Endothelial cell of hepatic sinusoid (primary cell): Measurements from ENCODE around the gene SLC10A7.

Experiments
- in situ Hi-C: cut with HindIII; loops from 2 replicates; pipeline ENCODE4 v1.10.0; 2017; ENCODE audit warnings: low sequenced_read_pairs

SLC10A7 gene, protein sequence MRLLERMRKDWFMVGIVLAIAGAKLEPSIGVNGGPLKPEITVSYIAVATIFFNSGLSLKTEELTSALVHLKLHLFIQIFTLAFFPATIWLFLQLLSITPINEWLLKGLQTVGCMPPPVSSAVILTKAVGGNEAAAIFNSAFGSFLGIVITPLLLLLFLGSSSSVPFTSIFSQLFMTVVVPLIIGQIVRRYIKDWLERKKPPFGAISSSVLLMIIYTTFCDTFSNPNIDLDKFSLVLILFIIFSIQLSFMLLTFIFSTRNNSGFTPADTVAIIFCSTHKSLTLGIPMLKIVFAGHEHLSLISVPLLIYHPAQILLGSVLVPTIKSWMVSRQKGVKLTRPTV

DNA sequence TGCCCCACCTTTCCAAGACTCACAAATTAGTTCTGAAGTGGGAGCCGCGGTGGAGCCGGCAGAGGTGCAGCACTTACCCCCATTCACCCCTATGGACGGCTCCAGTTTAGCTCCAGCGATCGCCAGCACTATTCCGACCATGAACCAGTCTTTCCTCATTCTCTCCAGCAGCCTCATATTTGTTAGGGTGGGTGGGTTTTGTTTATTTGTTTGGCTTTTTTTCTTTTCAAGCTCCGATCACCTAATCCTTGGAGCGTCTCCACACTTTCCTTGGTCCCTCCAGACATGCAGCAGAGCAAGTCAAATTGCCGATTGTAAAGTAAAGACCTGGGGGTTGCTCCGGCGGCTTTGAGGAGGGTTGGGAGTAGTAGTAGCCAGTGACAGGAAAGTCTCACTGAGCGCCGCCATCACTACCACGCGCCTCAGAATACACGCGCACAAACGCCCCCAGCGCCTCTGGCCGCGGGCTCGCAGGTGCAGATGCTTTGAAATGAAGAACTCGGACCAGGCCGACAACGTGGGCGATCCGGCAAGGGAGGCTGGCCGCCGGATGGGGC is at the start of gene SLC10A7:
SLC10A7 (minus strand) TSS at position 400 of the 557 bp plus-strand sequence; CDS start at position 177, 223 bp downstream.
- in situ Hi-C loops, result no loop called here

DNA sequence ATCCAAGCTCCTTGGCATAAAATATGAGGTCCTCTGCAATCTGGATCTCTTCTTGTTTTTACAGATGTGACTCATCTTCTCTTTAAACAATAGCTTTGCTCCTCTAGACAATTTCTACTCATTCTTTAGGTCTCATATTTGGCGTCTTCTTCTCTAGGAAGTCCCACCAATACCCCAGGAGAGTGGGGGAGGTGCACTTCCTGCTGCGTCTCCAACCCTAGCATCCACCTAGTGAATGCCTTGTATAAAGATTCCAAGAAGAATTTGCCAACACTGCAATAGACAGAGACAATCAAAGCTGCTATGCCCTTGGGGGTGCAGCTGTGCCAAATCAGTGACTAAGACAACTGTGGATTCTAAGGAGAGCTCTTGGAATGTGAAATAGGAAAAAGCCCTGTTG is 45.7 kb upstream of the SLC10A7 start:
- in situ Hi-C loops, result no loop called here

DNA sequence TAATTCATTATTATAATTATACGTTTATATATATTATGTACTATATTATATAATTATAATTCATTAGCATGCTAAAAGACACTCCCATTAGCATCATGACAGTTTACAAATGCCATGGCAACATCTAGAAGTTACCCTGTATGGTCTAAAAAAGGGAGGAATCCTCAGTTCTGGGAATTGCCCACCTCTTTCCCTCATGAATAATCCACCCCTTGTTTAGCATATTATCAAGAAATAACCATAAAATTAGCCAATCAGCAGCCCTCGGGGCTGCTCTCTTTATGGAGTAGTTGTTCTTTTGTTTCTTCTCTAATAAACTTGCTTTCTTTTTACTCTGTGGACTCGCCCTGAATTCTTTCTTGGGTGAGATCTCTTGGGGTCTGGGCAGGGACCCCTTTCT is 42.8 kb upstream of the SLC10A7 start:
- in situ Hi-C loops, result no loop called here

DNA sequence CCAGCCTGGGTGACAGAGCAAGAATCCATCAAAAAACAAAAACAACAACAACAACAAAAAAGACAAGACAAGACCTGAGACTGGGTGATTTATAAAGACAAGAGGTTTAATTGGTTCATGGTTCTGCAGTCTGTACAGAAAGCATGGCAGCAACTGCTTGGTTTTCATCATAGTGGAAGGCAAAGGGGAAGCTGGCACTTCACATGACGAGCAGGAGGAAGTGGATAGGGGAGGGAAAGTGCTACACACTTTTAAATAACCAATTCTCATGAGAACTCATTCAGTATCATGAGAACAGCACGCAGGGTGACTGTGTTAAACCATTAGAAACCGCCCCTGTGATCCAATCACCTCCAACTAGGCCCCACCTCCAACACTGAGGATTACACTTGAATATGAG is 28.4 kb upstream of the SLC10A7 start:
- in situ Hi-C loops, result no loop called here

DNA sequence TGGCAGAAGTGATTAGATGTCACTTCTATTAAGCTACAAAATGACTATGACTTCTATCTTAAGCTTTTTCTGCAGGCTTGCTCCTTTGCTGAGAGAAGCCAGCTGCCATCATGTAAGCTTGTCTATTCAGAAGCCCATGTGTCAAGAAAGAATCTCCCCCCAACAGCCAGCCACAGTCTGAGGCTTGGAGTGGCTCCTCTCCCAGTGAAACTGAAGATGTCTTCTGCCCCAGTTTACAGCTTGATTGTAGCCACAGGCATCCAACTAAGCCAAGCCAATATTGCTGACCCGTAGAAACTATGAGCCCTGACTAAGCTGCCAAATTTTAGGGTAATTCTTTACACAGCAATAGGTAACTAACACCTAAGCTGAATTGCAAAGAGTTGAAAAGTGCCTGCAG is 26.7 kb upstream of the SLC10A7 start:
- in situ Hi-C loops, result no loop called here

DNA sequence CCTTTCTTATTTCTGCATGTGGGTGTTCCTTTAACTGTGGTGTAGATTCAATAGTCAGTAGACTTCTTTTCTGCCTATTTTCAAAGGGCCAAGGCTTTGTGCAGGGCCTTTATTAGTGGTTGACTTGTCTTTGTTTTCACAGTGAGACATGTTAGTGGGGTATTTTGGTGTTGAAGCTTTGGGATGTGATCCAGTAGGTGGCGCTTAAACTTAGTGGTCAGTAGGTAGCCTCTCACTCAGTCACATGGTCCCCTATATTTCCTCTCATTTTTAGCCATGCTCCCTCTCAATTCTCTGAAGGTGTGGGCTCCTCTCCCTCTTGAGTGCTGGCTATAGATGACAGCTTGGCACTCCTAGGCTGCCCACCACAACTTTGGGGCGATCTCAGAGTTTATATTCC is 23.4 kb upstream of the SLC10A7 start:
- in situ Hi-C loops, result no loop called here

DNA sequence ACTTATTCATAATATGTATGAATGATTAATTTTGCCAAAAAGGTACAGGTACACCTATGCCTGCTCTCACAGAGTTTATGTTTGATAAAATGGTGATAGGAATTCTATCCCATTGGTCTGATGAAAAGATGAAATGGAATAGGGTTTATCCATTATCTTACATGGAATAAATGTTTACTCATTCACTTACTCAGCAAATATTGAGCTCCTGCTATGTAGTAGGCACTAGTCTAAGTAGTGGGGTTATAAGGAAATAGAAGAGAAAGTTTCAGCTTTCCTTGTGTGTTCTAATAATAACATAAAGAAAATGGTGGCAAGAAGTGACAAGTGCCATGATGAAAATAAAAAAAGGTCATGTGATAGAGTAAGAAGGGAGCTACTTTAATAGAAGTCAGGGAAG is 12.4 kb upstream of the SLC10A7 start:
- in situ Hi-C loops, result no loop called here

DNA sequence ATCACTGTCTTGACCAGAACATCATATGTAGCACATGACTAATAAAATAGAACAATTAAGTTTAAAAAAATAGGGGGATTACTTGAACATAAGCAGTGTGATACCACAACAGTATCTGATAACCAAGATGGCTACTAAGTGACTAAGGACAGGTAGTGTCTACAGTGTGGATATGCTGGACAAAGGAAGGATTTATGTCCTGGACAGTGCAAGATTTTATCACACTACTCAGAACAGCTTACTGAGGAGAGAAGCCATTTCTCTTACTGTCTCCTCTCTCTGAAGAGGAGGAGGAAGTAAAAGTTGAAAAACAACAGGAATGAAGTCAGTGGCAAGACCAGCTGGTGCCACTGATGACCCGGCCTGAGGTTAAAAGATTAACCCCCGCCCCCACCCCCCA is 4.0 kb upstream of the SLC10A7 start:
- in situ Hi-C loops, result no loop called here

DNA sequence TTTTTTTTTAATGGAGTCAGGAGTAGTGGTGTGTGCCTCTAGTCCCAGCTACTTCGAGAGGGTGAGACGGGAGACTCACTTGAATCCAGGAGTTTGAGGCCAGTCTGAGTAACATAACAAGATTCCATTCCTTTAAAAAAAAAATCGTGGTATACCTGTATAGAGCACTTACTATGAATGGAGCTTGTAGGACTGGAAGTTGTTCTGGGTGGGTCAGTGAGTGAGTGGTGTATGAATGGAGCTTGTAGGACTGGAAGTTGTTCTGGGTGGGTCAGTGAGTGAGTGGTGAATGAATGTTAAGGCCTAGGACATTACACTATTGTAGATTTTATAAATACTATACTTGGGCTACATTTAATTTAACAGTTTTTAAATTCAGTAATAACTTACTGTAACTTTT is 2.9 kb upstream of the SLC10A7 start:
- in situ Hi-C loops, result no loop called here

DNA sequence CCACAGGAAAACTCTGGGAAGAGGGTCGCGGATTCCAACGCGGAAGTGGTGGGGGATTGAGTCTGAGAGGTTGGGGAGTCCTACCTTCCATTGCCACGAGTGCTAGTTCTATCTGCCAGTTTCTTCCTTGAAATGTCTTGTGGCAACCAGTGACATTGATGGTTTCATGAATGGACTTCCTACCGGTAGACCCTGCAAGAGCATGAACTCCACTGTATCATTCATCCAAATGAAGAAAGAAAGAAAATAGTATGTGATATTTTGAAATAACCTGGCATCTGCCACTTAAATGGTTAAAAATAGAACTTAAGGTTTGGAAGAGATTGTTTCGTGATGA is 1.1 kb upstream of the SLC10A7 start:
- in situ Hi-C loops, result no loop called here

DNA sequence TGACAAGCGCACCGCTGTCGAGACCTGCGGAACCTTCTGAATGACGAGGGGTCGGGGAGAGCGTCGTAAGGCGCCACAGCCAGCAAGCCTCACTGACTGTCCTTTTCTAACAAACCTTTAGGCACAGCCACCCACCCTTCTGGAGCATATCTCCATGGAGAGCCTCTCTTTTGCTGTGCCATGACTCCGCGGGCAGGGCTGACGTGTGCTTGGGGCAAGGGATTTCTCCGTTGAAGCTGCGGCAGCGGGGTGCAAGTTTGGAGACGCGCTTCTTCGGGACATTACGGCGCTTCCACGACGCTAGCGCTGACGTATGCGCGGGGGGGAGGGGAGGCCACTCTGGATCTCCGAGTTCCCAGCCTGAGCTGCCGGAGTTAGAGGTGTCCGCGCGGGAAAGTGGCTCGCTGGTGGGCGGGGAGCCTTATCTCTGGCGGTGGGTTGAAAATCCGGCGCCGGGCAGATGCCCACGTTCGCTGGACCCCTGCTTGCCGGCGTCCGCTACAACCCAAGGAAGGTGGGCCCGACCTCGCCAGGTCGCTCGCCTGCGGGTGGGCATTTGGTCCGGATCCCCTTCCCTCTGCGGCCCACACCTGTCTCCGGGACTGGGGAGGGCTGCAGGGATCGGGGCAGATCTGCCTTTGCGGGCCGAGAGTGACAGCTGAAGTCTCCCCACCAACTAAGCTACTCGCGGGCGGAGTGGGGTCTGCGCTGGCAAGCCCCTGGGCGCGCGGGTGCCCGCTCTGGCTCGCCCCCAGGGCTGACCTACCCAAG is 543 bp upstream of the SLC10A7 start:
- in situ Hi-C loops, result no loop called here

DNA sequence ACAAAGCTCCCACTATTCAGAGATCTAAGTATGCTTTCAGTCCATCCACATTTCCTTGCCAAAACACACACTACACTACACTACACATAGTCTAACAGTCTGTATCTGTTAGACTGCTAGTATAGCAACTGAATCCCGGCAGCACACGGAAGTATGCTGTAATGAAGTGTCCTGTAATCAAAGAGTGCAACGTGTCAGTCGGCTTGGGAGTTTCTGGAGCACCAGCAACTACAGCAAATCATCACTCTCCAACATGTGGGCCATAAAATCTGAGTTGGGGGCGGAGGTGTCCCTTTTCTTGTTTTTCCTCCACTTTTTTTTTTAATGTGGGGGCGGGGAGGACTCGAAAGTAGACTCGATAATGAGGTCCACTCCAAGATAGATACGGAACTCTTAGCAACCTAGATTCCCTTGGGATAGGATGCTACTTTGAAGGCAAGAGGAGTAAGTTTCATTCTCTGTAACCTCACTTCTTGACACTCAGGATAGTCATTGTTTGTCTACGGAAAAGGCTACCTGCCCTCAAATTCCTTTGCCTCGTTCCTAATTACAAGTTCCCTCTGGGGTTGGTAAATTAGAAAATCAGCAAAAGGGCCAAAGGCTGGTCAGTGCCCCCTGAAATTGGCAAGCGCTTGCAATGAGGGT is 722 bp downstream of the SLC10A7 start:
- in situ Hi-C loops, result no loop called here

DNA sequence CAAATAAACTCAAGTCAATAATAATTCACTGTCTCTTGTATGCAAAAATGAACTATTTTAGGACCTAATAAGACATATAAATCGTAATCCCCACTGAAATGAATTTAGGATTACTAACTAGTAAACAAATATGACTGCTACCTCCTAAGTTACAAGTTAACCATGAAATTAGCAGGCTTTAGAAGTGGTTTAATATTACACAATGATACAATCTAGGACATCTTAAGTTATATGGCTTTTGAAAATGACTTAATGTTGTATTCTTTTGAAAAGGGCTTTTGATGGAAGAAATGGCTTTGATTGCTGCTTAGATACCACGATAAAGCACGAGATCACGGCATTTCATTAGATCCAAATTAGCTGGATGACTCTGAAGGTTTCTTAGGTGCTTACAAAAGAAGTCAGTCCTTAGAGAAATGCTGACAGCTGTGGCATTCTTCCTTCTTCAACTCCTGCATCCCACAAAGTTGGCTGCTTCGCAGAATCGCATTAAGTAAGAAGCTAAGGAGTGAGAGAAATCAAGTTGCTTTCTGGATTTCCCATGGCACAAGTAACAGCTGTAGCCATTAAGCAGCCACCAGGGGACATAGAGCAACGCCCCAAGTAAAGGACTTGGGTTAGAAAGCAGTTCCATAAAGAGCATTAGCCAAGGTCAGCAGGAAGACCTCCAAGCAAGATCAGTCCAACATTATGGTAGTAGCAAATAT is 6.9 kb downstream of the SLC10A7 start:
- in situ Hi-C loops, result no loop called here

DNA sequence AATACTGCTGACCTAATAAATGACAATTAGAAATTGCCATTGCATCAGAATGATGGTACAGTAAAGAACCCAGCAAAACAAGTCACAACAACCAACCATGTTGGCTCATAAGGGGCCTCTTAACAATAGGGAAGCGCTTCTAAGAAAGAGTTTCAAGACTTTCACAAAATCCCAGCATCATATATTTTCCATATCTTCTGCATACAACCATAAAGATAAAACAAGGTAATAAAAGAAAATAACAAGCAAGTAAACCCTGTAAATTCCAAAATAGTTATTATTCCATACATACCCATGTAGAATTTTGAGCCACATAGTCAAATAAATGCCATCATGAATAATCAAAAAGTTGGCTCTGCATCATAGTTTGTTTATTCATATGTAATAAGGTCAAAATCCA is 8.2 kb downstream of the SLC10A7 start:
- in situ Hi-C loops, result no loop called here

DNA sequence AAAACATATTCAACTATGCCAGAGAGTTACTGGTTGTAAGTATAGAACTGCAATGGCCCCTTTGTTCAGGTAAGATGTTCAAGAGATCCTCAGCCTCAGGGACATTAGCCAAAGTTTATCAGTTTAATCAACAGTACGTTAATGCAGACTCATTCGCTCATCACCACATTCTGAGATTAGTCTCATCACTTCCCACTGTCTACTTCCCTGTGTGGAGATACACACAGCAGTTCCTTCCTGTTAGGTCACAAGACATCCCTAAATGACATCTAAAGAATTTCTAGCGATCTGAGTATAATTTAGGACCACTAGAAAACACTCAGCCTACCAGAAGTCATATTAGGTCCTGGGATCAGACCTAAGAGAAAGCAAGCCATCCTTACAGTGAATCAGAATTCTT is 10.4 kb downstream of the SLC10A7 start:
- in situ Hi-C loops, result no loop called here

DNA sequence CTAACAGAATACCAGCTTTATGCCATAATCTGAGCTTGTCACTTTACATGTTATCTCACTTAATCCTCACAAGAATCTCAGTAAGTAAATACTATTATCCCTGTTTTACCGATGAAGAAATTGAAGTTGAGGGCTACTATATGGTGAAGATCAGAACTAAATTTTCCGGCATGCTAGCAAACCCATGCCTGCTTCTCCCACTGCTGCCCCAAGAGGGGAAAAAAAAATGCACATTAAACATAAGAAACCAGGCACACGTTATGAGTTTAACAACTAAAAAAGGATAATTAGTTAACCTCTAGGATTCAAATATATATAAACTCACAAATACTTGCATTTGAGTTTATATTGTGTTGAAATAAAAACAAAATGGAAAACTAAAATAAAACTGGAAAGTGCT is 10.8 kb downstream of the SLC10A7 start:
- in situ Hi-C loops, result no loop called here

DNA sequence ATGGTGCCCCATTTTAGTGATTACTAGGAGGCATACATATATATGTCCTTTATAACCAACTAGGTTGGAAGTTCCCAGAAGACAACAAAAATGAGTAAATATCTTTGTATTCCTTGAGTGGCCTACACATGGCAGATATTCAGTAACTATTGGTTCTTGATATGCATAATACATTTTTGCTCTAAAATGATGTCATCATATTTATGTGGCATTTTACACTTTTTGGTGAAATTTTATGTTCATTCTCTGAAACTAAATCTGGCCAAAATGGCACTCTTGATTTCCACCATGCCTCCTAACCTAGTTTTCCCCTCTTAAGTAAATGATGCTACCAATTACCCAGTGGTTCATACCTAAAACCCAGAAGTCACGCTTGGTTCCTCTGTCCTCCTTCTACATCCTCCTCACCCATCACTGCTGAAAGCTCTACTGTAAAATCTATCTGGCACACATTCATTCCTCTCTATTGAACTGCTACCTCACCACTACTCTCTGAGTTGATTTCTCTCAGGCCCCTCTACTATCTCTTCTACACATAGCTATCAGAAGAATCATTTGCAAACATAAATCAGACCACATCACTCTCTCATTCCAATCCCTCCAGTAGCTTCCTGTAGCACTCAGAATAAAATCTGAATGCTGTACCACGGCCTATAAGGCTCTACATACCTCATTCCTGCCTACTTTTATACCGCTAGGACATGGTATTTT is 13.4 kb downstream of the SLC10A7 start:
- in situ Hi-C loops, result no loop called here

DNA sequence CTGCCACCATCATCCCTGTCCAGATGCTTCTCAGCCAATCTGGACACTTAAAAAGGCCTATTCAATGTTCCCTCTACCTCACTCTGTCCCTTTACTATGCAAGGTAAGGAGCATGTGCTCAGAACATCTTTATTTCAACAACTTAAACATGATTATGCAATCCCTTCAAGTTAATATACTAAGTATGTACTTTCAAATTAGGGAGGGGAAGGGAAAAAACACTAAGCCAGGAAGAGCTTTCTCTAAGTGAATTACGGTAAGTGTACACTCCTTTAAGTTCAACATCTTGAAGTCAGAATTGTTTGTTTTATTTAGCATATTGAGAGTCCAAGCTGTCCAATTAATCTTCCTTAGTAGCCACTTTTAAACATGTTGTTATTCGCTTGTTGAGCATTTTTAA is 14.1 kb downstream of the SLC10A7 start:
- in situ Hi-C loops, result no loop called here

DNA sequence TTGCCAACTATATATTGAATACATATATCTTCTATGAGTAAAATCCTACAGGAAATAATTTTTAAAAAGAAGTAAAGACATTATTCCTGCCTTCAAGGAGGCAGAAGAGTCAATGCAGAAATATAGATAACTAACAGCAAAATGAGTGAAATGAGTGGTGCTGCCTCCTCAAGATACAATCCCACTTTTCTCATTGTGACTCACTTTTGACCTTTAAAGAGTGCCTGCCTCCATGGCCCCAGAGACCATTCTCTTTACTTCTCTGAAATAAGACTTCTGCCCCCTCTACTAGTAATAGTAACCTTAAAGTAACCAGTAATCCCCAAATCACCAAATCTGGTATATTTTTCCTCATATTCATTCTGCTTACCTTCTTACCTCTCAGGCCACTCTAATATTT is 15.5 kb downstream of the SLC10A7 start:
- in situ Hi-C loops, result no loop called here

DNA sequence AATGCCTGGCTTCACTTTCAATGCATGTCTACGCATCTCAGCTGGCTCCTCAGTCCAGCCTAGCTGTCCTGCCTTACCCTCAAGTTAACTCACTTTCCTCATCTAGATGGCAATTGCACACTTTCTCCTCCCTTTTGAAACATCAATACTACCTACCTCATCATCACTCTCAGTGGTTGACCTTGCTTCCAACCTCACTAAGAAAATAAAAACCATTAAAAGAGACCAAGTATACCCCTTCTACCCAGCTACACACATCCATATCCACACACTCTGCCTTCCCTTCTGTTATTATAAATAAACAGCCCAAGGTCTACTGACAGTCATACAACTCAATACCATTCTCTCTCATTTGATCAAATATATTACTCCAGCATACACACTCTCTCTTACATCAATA is 21.5 kb downstream of the SLC10A7 start:
- in situ Hi-C loops, result no loop called here

DNA sequence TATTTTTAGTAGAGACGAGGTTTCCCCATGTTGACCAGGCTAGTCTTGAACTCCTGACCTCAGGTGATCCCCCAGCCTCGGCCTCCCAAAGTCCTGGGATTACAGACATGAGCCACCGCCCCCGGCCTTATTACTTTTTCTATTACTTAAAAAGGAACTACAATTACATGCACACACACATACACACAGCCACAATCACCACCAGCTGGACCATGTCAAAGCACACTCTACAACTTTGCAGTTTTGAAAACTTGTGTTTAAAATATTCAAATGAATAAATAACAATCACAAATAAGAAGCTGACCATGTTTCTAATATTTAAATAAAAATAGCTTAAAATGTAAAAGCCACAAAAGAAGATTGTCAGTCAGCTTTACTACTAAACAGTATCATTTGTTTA is 23.4 kb downstream of the SLC10A7 start:
- in situ Hi-C loops, result no loop called here
